Peyer's patch (tissue), 4 donors: ENCODE results near the gene NDUFS6.

Experiments used
- POLR2A ChIP-seq, 2 donors: fragments of 450-650 bp; IDR thresholded peaks; one replicate each; pipeline ENCODE4 v1.5.1; 2017; ENCODE audit warnings: antibody characterized with exemption in 2 of 2, mild to moderate bottlenecking in 2 of 2, moderate library complexity in 2 of 2
- TF ChIP-seq, protein P1 (sequence below), 6 experiments: fragments of 450-650 bp in 4 of 6; fragments of 200-600 bp in 2 of 6; sonication (generic) in 1 of 6; IDR thresholded peaks; one replicate each; pipeline ENCODE4 v1.5.1; 2017 to 2019; ENCODE audit warnings: antibody characterized with exemption in 6 of 6, mild to moderate bottlenecking in 3 of 6, moderate library complexity in 1 of 6

DNA sequence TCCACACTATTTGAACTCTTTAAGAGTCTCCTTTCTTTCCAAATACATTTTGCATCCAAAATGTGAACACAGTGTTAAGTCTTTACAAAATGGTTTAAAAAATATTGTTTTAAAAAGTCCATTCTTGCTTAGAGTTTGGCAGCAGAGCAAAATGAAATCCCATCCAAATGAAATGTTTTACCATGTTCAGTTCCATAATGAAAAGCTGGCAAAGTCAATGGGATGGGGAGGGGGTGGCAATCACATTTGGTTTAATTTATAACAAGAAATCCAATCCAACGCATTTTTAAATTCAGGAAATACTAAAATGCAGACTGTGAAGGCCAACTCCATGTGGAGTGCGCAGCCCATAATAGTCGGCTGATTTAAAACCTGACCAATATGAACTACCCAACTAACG lies 41.0 kb upstream of the NDUFS6 start:
- no peak for TF ChIP-seq POLR2A (IDR thresholded peaks at IDR 0.05)
- TF ChIP-seq, protein P1, sequence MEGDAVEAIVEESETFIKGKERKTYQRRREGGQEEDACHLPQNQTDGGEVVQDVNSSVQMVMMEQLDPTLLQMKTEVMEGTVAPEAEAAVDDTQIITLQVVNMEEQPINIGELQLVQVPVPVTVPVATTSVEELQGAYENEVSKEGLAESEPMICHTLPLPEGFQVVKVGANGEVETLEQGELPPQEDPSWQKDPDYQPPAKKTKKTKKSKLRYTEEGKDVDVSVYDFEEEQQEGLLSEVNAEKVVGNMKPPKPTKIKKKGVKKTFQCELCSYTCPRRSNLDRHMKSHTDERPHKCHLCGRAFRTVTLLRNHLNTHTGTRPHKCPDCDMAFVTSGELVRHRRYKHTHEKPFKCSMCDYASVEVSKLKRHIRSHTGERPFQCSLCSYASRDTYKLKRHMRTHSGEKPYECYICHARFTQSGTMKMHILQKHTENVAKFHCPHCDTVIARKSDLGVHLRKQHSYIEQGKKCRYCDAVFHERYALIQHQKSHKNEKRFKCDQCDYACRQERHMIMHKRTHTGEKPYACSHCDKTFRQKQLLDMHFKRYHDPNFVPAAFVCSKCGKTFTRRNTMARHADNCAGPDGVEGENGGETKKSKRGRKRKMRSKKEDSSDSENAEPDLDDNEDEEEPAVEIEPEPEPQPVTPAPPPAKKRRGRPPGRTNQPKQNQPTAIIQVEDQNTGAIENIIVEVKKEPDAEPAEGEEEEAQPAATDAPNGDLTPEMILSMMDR (IDR thresholded peaks at IDR 0.05) = no peak
